Nephron (organoid): ENCODE measurements around the gene KIAA0586.

Source experiments
- H3K27ac Mint-ChIP-seq, 3 experiments: 2 replicates each; pipeline ENCODE4 v1.8.0; 2020; ENCODE audit warnings: mixed read lengths in 3 of 3, mild to moderate bottlenecking in 2 of 3, moderate library complexity in 1 of 3
- H3K27me3 Mint-ChIP-seq: 2 replicates; pipeline ENCODE4 v1.8.0; 2021; ENCODE audit warnings: low read depth, mild to moderate bottlenecking, moderate library complexity, mixed read lengths
- H3K36me3 Mint-ChIP-seq: 2 replicates; pipeline ENCODE4 v1.8.0; 2020; ENCODE audit warnings: low read depth, mixed read lengths
- H3K4me1 Mint-ChIP-seq: 2 replicates; pipeline ENCODE4 v1.8.0; 2020; ENCODE audit warnings: mixed read lengths
- H3K4me3 Mint-ChIP-seq, 3 experiments: 2 replicates each; pipeline ENCODE4 v1.8.0; 2020; ENCODE audit warnings: mild to moderate bottlenecking in 3 of 3, mixed read lengths in 3 of 3, moderate library complexity in 2 of 3
- H3K9me3 Mint-ChIP-seq: 2 replicates; pipeline ENCODE4 v1.8.0; 2020; ENCODE audit warnings: mixed read lengths
- CTCF ChIP-seq, 3 experiments: fragments of 200-600 bp; sonication (generic); IDR thresholded peaks; one replicate each; pipeline ENCODE4 v1.5.0; 2021; ENCODE audit warnings: antibody characterized with exemption in 3 of 3; ENCODE audit not compliant: unreplicated experiment in 3 of 3

KIAA0586 gene

GRCh38 chr14:58553959-58554358 is 126.4 kb downstream of the KIAA0586 start:
- TF ChIP-seq CTCF (IDR thresholded peaks at IDR 0.05; ENCODE audit: unreplicated experiment in 3 of 3), result no peak
- Mint-ChIP-seq H3K27me3 (no peaks in the 10 kb centered on the region), H3K9me3 (no peaks in the 10 kb centered on the region), H3K36me3 (no peaks in the 10 kb centered on the region), H3K4me3 (no peak overlapping the region), H3K27ac (no peak overlapping the region), H3K4me1 (no peaks in the 10 kb centered on the region)

- TF ChIP-seq CTCF (IDR thresholded peaks at IDR 0.05; ENCODE audit: unreplicated experiment in 3 of 3), result no peak
- no peak overlapping the region for H3K4me3 Mint-ChIP-seq
- H3K27me3 Mint-ChIP-seq, result no peaks in the 10 kb centered on the region
- H3K36me3 Mint-ChIP-seq, result no peaks in the 10 kb centered on the region
- H3K4me1 Mint-ChIP-seq, result peaks cover 5% of the 10 kb centered on the region
- H3K27ac Mint-ChIP-seq, result no peak overlapping the region
- no peaks in the 10 kb centered on the region for H3K9me3 Mint-ChIP-seq
Measured at GRCh38 chr14:58555647-58556046, 128.1 kb downstream of the KIAA0586 start.

- no peak for TF ChIP-seq CTCF (IDR thresholded peaks at IDR 0.05; ENCODE audit: unreplicated experiment in 3 of 3)
- no peaks in the 10 kb centered on the region for H3K36me3 Mint-ChIP-seq
- no peak overlapping the region for H3K4me3 Mint-ChIP-seq
- H3K27me3 Mint-ChIP-seq, result no peaks in the 10 kb centered on the region
- H3K4me1 Mint-ChIP-seq, result peaks cover 16% of the 10 kb centered on the region
- H3K27ac Mint-ChIP-seq, result no peak overlapping the region
- H3K9me3 Mint-ChIP-seq, result no peaks in the 10 kb centered on the region
Measured at GRCh38 chr14:58557242-58557641, 129.7 kb downstream of the KIAA0586 start.

- Mint-ChIP-seq H3K9me3 (no peaks in the 10 kb centered on the region), H3K36me3 (no peaks in the 10 kb centered on the region), H3K4me1 (peaks cover 20% of the 10 kb centered on the region), H3K27ac (peak overlapping the region; percentile 20 to 78 (median 76)), H3K27me3 (no peaks in the 10 kb centered on the region), H3K4me3 (no peak overlapping the region)
- no peak for TF ChIP-seq CTCF (IDR thresholded peaks at IDR 0.05; ENCODE audit: unreplicated experiment in 3 of 3)
Measured at GRCh38 chr14:58560208-58560607, 132.7 kb downstream of the KIAA0586 start.

GRCh38 chr14:58562141-58562540 is 134.6 kb downstream of the KIAA0586 start:
- Mint-ChIP-seq H3K36me3 (no peaks in the 10 kb centered on the region), H3K27me3 (no peaks in the 10 kb centered on the region), H3K27ac (peak overlapping the region; percentile 29 to 40 (median 35)), H3K4me1 (peaks cover 25% of the 10 kb centered on the region), H3K4me3 (no peak overlapping the region), H3K9me3 (no peaks in the 10 kb centered on the region)
- TF ChIP-seq CTCF (IDR thresholded peaks at IDR 0.05; ENCODE audit: unreplicated experiment in 3 of 3), result no peak

GRCh38 chr14:58563978-58564377 is 136.5 kb downstream of the KIAA0586 start:
- H3K4me3 Mint-ChIP-seq, result no peak overlapping the region
- peaks cover 25% of the 10 kb centered on the region for H3K4me1 Mint-ChIP-seq
- TF ChIP-seq CTCF (IDR thresholded peaks at IDR 0.05; ENCODE audit: unreplicated experiment in 3 of 3), result no peak
- H3K27me3 Mint-ChIP-seq, result no peaks in the 10 kb centered on the region
- H3K9me3 Mint-ChIP-seq, result no peaks in the 10 kb centered on the region
- no peak overlapping the region for H3K27ac Mint-ChIP-seq
- H3K36me3 Mint-ChIP-seq, result no peaks in the 10 kb centered on the region
